Heart left ventricle (tissue), 16 donors: ENCODE results near the gene CD86. TPM values are rescaled to one million over a fixed set of nuclear protein-coding genes. Genes with fewer than 3 reads are reported as not detected.
A peak's percentile ranks its signal among the peaks of the same experiment; 100 is the strongest.

Experiments
- ATAC-seq, 4 donors: fragments of 200-7000 bp; cut with Tn5 transposase; one replicate each; pipeline ENCODE4 v1.9.1; 2020 to 2022; ENCODE audit warnings: moderate library complexity in 4 of 4, mild to moderate bottlenecking in 3 of 4, moderate number of reproducible peaks in 1 of 4
- DNase-seq, 5 donors: peaks; one replicate each; pipeline ENCODE4 v3.0.0-alpha.2; 2020
- H3K27ac ChIP-seq, 12 donors: fragments of 200-600 bp; sonication (generic) in 4 of 12; one replicate each; pipeline versions ENCODE4 v1.5.0 to v1.8.0; 2016 to 2022; ENCODE audit warnings: mild to moderate bottlenecking in 2 of 12
- H3K27me3 ChIP-seq, 9 donors: fragments of 200-600 bp; sonication (generic) in 2 of 9; one replicate each; pipeline versions ENCODE4 v1.5.1 to v1.8.0; 2016 to 2022; ENCODE audit warnings: mild to moderate bottlenecking in 3 of 9
- H3K36me3 ChIP-seq, 9 donors: fragments of 200-600 bp; sonication (generic) in 2 of 9; one replicate each; pipeline versions ENCODE4 v1.5.0 to v1.8.0; 2018 to 2022; ENCODE audit warnings: mild to moderate bottlenecking in 2 of 9
- H3K4me1 ChIP-seq, 12 donors: fragments of 200-600 bp; sonication (generic) in 4 of 12; one replicate each; pipeline versions ENCODE4 v1.5.0 to v1.8.0; 2016 to 2022; ENCODE audit warnings: mild to moderate bottlenecking in 3 of 12
- H3K4me3 ChIP-seq, 12 donors: fragments of 200-600 bp; sonication (generic) in 4 of 12; one replicate each; pipeline versions ENCODE4 v1.5.0 to v1.8.0; 2017 to 2022; ENCODE audit warnings: mild to moderate bottlenecking in 9 of 12, moderate library complexity in 4 of 12
- H3K9me3 ChIP-seq, 12 donors: fragments of 200-600 bp; sonication (generic) in 4 of 12; one replicate each; pipeline versions ENCODE4 v1.5.0 to v1.8.0; 2016 to 2022; ENCODE audit warnings: mild to moderate bottlenecking in 1 of 12
- POLR2A ChIP-seq, 2 donors: fragments of 450-650 bp; IDR thresholded peaks; one replicate each; pipeline ENCODE4 v1.6.1; 2017; ENCODE audit warnings: antibody characterized with exemption in 2 of 2, mild to moderate bottlenecking in 2 of 2, moderate library complexity in 2 of 2
- WGBS, 4 donors: extraction: QIAGEN DNeasy Blood & Tissue Kit in 2 of 4; methylation state at CpG; one replicate each; pipeline versions ENCODE4 v1.1.5 to v1.1.7; 2013 to 2018; 5-methylcytosine and 5-hydroxymethylcytosine counted together
- intact Hi-C, 10 donors: fragments of 100-400 bp; cut with DNase I; formaldehyde crosslinking; loops; one replicate each; pipeline versions ENCODE4 v1.11.1 to v1.14.2; 2022
- polyA plus RNA-seq, 2 donors: library from polyadenylated mRNA; stranded (reverse); fragments of 200-250 nt; gene quantifications; one replicate each; pipeline ENCODE4 v1.2.3, GENCODE V29; 2013
- total RNA-seq, 9 donors: library from RNA; depleted of rRNA in 2 of 9; stranded (reverse); fragments of >200 nt in 2 of 9; fragmentation: NEBNext Ultra II Directional in 3 of 9; extraction: Animal tissue kit (Norgen Biotek cat#: 25700) in 3 of 9; gene quantifications; one replicate each; pipeline versions ENCODE4 v1.1.0 to v1.2.4, GENCODE V29; 2016 to 2023
- TF ChIP-seq, protein P1 (sequence below), 12 donors: fragments of 200-600 bp; sonication (generic) in 4 of 12; IDR thresholded peaks; one replicate each; pipeline versions ENCODE4 v1.5.0 to v1.8.0; 2018 to 2022; ENCODE audit warnings: antibody characterized with exemption in 12 of 12, mild to moderate bottlenecking in 5 of 12
- donor health status: ischemic (EF 13 %, LVEDD 7.1; RV severe dilation, severe dysfunction).
- donor health status: healthy with polysubstance abuse.
- donor health status: DM: no; HTN: yes; CAD: no.
- donor health status: DM: no; HTN: no; CAD: no.
- donor health status: ischemic (EF 25% LVEDD 6.9; RV normal size, moderate dysfunction).
- donor health status: ischemic (EF 25% LVEDD 5.7; RV mildly dilated, moderate dysfunction).
- donor health status: healthy.
- donor health status: DM: yes; HTN: yes; CAD: no.
- donor health status: ischemic (EF 35%, LVEDD 5.7; RV mildly dilated, moderate dysfunction).
- donor health status: nonischemic (EF 11% LVEDD 7.7; RV severe dilation, severe dysfunction).
- donor health status: DM: yes; HTN: yes; CAD: no.
- donor health status: PGD.
- donor health status: ischemic (EF 29% LVEDD 5.4; RV normal size, mild dysfunction).
- donor health status: nonischemic (EF 23%, LVEDD 6.1; RV moderate dilation, normal function).

Gene CD86
- total and polyA plus RNA-seq, 11 donors, result 0.38 to 30.0 (median 1.6) TPM

DNA sequence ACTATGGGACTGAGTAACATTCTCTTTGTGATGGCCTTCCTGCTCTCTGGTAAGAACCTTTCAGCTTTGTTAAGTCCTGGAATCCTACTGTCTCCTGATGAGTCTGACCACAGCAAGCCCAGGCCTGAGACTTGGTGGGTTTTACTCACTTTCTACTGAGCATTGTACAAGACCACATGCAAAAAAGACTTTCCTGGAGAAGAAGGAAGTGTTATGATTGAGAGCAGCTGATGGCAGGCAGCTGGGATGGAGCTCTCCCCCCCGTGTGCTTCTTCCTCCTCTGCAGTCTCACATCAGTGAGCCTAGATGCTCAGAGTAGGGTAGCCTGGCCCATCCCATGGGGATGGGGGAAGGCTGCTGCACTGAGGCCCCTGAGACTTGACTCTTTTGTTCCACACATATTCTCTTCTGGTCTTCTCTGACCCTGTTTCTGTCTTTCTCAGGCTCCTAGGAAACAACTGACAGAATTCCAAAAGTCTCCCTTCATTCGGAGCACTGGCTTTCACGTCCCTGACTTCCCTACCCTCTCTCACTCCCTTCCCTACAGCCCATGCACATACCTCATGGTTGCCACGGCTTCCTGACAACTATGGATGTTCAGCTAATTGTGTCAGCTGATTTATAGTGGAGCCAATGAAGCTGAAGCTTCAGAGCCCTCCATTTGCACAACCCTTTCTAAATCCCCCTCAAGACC is 36.6 kb downstream of the CD86 start:
- DNase-seq (no peak), ATAC-seq (peak in 2 of 4 donors; percentile 44 to 63)
- Histone ChIP-seq H3K27ac (peak overlapping the region in 2 of 12 donors; percentile 4 to 56), H3K9me3 (no peaks in the 10 kb centered on the region), H3K4me3 (no peak overlapping the region), H3K36me3 (peaks cover 0 to 9% (median 0%) of the 10 kb centered on the region in 9 donors), H3K27me3 (peaks cover 0 to 9% (median 0%) of the 10 kb centered on the region in 9 donors), H3K4me1 (peaks cover 0 to 36% (median 0%) of the 10 kb centered on the region in 12 donors)
- WGBS, 4 donors, result 40 to 65% (median 50%) methylated on average over 4 of the region's 4 CpGs
- TF ChIP-seq POLR2A (IDR thresholded peaks at IDR 0.05), result no peak
- TF ChIP-seq, protein P1, sequence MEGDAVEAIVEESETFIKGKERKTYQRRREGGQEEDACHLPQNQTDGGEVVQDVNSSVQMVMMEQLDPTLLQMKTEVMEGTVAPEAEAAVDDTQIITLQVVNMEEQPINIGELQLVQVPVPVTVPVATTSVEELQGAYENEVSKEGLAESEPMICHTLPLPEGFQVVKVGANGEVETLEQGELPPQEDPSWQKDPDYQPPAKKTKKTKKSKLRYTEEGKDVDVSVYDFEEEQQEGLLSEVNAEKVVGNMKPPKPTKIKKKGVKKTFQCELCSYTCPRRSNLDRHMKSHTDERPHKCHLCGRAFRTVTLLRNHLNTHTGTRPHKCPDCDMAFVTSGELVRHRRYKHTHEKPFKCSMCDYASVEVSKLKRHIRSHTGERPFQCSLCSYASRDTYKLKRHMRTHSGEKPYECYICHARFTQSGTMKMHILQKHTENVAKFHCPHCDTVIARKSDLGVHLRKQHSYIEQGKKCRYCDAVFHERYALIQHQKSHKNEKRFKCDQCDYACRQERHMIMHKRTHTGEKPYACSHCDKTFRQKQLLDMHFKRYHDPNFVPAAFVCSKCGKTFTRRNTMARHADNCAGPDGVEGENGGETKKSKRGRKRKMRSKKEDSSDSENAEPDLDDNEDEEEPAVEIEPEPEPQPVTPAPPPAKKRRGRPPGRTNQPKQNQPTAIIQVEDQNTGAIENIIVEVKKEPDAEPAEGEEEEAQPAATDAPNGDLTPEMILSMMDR (IDR thresholded peaks at IDR 0.05), result no peak
- intact Hi-C loops, result no loop called here

DNA sequence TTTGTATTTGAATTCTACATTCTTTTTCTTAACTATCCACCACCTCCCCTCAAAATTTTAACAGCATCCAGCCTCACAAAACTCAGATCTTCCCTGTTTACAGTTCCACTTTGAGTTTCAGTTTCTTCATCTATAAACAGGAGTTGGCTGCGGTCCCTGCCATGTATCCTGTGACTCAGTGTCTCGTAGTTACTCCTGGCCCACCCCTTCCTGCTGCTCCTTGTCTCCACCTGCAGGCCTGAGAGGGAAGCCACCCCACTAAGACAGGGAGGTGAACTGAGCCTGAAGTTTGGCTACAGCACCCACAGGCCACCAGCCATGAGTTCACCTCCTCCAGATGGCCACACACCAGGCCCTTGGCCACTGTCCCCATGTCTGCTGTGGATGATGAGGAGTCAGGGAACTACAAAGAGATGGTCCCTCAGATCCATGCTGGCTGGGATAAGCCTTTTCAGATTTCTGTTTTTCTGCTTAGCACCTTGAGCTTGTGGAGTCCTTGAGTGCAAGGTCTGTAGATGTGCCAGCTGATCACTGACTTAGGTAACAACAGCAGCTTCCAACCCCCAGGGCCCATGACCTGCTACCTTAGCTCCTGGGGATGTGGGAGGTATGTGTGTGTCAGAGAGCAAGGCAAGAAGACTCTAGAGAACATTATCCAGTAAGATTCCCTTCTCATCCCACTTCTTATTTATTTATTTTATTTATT is 37.5 kb downstream of the CD86 start:
- intact Hi-C loops, result no loop called here

DNA sequence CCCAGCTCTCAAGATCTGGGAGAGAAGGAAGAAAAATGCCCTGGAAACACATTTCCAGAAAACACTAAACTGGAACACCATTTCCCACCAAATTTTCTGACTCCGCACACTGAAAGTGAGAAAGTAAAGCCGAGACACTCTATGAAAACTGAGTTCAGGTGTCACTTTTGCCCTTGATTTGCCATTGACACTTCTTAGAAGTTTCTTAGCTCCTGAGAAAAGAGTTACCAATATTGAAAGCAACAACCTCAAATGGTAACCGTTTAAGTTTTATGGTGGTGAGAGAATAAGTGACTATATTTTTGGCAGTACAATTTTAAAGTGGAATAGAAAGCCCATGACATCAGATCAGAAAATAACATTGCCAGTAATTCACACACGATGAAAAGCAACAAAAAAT is 39.0 kb downstream of the CD86 start:
- no peak for TF ChIP-seq POLR2A (IDR thresholded peaks at IDR 0.05)
- TF ChIP-seq, protein P1 (IDR thresholded peaks at IDR 0.05), result no peak
- ATAC-seq (no peak), DNase-seq (no peak)
- Histone ChIP-seq H3K27ac (no peak overlapping the region), H3K27me3 (peaks cover 0 to 11% (median 0%) of the 10 kb centered on the region in 9 donors), H3K36me3 (peaks cover 0 to 9% (median 0%) of the 10 kb centered on the region in 9 donors), H3K9me3 (no peaks in the 10 kb centered on the region), H3K4me1 (peaks cover 0 to 22% (median 0%) of the 10 kb centered on the region in 12 donors), H3K4me3 (no peak overlapping the region)
- 80 to 87% (median 83%) methylated on average over 4 of the region's 4 CpGs for WGBS, 4 donors
- intact Hi-C loops, result no loop called here

More for the DNA sequence above, 37.5 kb downstream of the CD86 start:
- peak in 2 of 4 donors; percentile 58 to 61 for ATAC-seq
- H3K4me1 ChIP-seq, result peaks cover 0 to 30% (median 0%) of the 10 kb centered on the region in 12 donors
- H3K27me3 ChIP-seq, result peaks cover 0 to 5% (median 0%) of the 10 kb centered on the region in 9 donors
- peak in 4 of 5 donors; percentile 13 to 66 (median 32) for DNase-seq
- WGBS, 4 donors, result 48 to 58% (median 54%) methylated on average over 2 of the region's 2 CpGs
- TF ChIP-seq, protein P1 (IDR thresholded peaks at IDR 0.05), result peak in 4 of 12 donors; percentile 12 to 37 (median 18)
- TF ChIP-seq POLR2A (IDR thresholded peaks at IDR 0.05), result no peak
- H3K4me3 ChIP-seq, result no peak overlapping the region
- H3K36me3 ChIP-seq, result peaks cover 0 to 9% (median 0%) of the 10 kb centered on the region in 9 donors
- peak overlapping the region in 1 of 12 donors; percentile 56 for H3K27ac ChIP-seq
- H3K9me3 ChIP-seq, result no peaks in the 10 kb centered on the region

DNA sequence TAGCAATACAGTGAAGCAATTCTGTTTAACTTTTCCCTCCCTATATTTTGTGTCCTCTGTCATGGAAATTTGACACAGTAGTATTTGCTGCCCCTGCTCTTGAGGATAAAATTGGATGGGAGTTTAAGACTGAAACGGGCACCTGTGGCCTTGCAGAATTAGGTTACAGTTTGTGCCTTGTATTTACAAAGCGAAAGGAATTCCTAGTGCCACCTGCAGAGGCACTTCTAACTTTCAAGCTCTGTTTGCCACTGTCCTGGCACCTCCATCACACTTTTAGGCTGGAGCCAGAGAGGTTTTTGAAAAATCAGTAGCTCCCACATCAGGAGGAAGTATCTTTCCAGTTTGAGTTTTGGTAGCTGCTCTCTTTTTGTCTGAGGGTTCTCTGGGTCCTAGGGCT is 39.5 kb downstream of the CD86 start:
- Histone ChIP-seq H3K27ac (no peak overlapping the region), H3K4me1 (peaks cover 0 to 21% (median 0%) of the 10 kb centered on the region in 12 donors), H3K27me3 (peaks cover 0 to 11% (median 0%) of the 10 kb centered on the region in 9 donors), H3K4me3 (no peak overlapping the region), H3K36me3 (peaks cover 0 to 9% (median 0%) of the 10 kb centered on the region in 9 donors), H3K9me3 (no peaks in the 10 kb centered on the region)
- TF ChIP-seq, protein P1 (IDR thresholded peaks at IDR 0.05), result no peak
- no peak for TF ChIP-seq POLR2A (IDR thresholded peaks at IDR 0.05)
- no peak for ATAC-seq
- DNase-seq, result no peak
- intact Hi-C loops, result no loop called here
- 84 to 94% (median 87%) methylated on average over 2 of the region's 2 CpGs for WGBS, 4 donors
